Measurements from ENCODE around the gene NEFH.

DNA sequence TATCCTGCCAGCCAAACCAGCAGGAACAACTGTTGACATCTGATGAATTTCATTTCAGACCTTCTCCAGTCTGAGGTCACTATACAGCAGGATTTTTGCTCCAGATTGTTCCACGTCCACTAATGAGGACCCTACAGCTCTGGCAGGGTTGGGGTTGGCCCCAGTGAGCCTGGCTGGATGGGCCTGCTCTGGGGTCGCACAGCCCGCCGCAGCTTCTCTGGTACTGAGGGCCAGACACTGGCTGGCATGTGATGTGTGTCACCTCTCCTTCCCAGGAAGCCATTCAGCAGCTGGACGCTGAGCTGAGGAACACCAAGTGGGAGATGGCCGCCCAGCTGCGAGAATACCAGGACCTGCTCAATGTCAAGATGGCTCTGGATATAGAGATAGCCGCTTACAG is 5.4 kb downstream of the NEFH start:
- no peak for TF ChIP-seq CTCF (IDR thresholded peaks at IDR 0.05)
- no peak for TF ChIP-seq POLR2A (IDR thresholded peaks at IDR 0.05)
